Measurements from ENCODE around the gene TCHP.

DNA sequence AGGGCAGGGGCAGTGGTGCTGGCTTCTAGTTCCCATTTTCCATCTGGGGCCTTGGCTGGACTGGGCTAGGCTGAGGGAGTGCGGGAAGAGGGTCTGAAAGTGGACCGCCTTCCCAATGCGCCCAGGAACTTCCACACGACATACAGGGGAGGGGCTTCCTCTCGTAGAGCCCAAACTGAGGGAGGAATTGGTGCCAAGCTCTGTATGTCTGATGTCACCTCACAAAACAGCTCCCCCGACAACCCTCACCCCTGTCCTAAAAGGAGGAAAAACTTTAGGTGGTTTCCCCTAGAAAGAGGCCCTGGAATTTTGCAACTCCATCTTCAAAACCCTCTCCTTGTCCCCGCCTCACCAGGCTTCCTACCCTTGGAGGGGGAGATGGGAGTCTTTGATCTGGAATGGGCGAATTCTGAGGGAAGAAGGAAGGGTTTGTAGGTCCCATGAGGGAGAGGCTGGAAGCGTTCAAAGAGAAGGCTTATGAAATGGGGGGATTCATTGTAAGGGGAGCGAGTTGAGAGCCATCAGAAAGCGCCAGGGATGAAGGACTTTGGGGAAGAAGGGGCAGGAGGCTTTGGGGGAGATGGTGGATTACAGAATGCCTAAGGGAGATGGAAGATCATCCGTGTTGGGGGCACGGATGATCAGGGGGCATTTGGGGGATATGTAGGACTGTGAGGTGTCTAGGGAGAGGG, 20.6 kb upstream of the TCHP start:
- TF ChIP-seq, protein P1, sequence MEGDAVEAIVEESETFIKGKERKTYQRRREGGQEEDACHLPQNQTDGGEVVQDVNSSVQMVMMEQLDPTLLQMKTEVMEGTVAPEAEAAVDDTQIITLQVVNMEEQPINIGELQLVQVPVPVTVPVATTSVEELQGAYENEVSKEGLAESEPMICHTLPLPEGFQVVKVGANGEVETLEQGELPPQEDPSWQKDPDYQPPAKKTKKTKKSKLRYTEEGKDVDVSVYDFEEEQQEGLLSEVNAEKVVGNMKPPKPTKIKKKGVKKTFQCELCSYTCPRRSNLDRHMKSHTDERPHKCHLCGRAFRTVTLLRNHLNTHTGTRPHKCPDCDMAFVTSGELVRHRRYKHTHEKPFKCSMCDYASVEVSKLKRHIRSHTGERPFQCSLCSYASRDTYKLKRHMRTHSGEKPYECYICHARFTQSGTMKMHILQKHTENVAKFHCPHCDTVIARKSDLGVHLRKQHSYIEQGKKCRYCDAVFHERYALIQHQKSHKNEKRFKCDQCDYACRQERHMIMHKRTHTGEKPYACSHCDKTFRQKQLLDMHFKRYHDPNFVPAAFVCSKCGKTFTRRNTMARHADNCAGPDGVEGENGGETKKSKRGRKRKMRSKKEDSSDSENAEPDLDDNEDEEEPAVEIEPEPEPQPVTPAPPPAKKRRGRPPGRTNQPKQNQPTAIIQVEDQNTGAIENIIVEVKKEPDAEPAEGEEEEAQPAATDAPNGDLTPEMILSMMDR (IDR thresholded peaks at IDR 0.05) = no peak
- no peak for TF ChIP-seq POLR2AphosphoS5 (IDR thresholded peaks at IDR 0.05)
